ENCODE measurements around the gene TEP1. TPM values are rescaled to one million over a fixed set of nuclear protein-coding genes. Genes with fewer than 3 reads are reported as not detected.

Gene TEP1
- total and polyA plus RNA-seq, 2 of the 13 experiments (the other 11 are each of a cell fraction or from before 2014, with no cell fraction given): 11.0 to 12.8 TPM

- TF ChIP-seq SKI (IDR thresholded peaks at IDR 0.05; ENCODE audit: partially characterized antibody) (peak; percentile 56), ERF (CRISPR knock-in tag; IDR thresholded peaks at IDR 0.05) (peak; percentile 96), EHMT2 (IDR thresholded peaks at IDR 0.05; ENCODE audit: borderline replicate concordance, low read depth, low read length) (no peak), ZFP36L1 (CRISPR knock-in tag; IDR thresholded peaks at IDR 0.05) (no peak), CBFB (CRISPR knock-in tag; IDR thresholded peaks at IDR 0.05) (0 out of 2 replicates have a peak, but pooled peaks have one; percentile 26), SRSF1 (optimal IDR thresholded peaks at IDR 0.05; ENCODE audit: low read depth, low read length) (no peak), NR2C2 (CRISPR knock-in tag; IDR thresholded peaks at IDR 0.05; ENCODE audit: borderline replicate concordance) (peak; percentile 53), ZNF558 (CRISPR knock-in tag; IDR thresholded peaks at IDR 0.05; ENCODE audit: borderline replicate concordance) (peak; percentile 74), MYPOP (CRISPR knock-in tag; IDR thresholded peaks at IDR 0.05) (peak; percentile 90), TAF1 (CRISPR knock-in tag; IDR thresholded peaks at IDR 0.05) (peak; percentile 91), FOSL1 (CRISPR knock-in tag; IDR thresholded peaks at IDR 0.05; ENCODE audit: borderline replicate concordance) (no peak), ZNF446 (CRISPR knock-in tag; IDR thresholded peaks at IDR 0.05) (no peak), ZNF589 (CRISPR knock-in tag; conservative IDR thresholded peaks at IDR 0.05) (peak; percentile 80; the same call in 1 of the 2 replicates), NFATC3 (CRISPR knock-in tag; IDR thresholded peaks at IDR 0.05) (0 out of 2 replicates have a peak, but pooled peaks have one; percentile 21), PHF5A (CRISPR knock-in tag; IDR thresholded peaks at IDR 0.05; ENCODE audit: low read depth, unreplicated experiment) (peak; percentile 73), NFIB (CRISPR knock-in tag; IDR thresholded peaks at IDR 0.05; ENCODE audit: borderline replicate concordance) (no peak), JUND (CRISPR knock-in tag; IDR thresholded peaks at IDR 0.05) (peak; percentile 86), SIN3A (IDR thresholded peaks at IDR 0.05; ENCODE audit: borderline replicate concordance, low read depth, low read length) (no peak; the same call in 1 of the 2 replicates), ZNF766 (CRISPR knock-in tag; IDR thresholded peaks at IDR 0.05; ENCODE audit: borderline replicate concordance) (no peak; the same call in 1 of the 2 replicates), ZNF264 (CRISPR knock-in tag; IDR thresholded peaks at IDR 0.05) (peak; percentile 92), ZNF10 (CRISPR knock-in tag; IDR thresholded peaks at IDR 0.05; ENCODE audit: borderline replicate concordance, low read depth) (no peak), GATAD1 (CRISPR knock-in tag; IDR thresholded peaks at IDR 0.05) (peak; percentile 97), ZNF713 (CRISPR knock-in tag; IDR thresholded peaks at IDR 0.05) (0 out of 2 replicates have a peak, but pooled peaks have one; percentile 28), ZNF883 (CRISPR knock-in tag; IDR thresholded peaks at IDR 0.05; ENCODE audit: not compliant biosample characterization) (no peak), PAF1 (CRISPR knock-in tag; IDR thresholded peaks at IDR 0.05) (no peak), NCOA1 (CRISPR knock-in tag; IDR thresholded peaks at IDR 0.05) (0 out of 2 replicates have a peak, but pooled peaks have one; percentile 63)
- TF ChIP-seq, protein P1, sequence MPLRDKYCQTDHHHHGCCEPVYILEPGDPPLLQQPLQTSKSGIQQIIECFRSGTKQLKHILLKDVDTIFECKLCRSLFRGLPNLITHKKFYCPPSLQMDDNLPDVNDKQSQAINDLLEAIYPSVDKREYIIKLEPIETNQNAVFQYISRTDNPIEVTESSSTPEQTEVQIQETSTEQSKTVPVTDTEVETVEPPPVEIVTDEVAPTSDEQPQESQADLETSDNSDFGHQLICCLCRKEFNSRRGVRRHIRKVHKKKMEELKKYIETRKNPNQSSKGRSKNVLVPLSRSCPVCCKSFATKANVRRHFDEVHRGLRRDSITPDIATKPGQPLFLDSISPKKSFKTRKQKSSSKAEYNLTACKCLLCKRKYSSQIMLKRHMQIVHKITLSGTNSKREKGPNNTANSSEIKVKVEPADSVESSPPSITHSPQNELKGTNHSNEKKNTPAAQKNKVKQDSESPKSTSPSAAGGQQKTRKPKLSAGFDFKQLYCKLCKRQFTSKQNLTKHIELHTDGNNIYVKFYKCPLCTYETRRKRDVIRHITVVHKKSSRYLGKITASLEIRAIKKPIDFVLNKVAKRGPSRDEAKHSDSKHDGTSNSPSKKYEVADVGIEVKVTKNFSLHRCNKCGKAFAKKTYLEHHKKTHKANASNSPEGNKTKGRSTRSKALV (CRISPR knock-in tag; IDR thresholded peaks at IDR 0.05): peak; percentile 95
These were observed 70.0 kb downstream of the TEP1 start, which contains the start of gene PARP2 (continued) for GRCh38 chr14:20343092-20343861.
